SK-N-SH (cell line): ENCODE data around the gene NDFIP1. TPM values are rescaled to one million over a fixed set of nuclear protein-coding genes. Genes with fewer than 3 reads are reported as not detected.

Source experiments
- CTCF ChIA-PET: fragments of 300-600, 350-600 bp; formaldehyde crosslinking; extraction: SDS; loops from one replicate; lab custom pipeline; 2021; lab: Yijun Ruan, JAX
- POLR2A ChIA-PET: fragments of 350-600 bp; sonication (Branson Sonifier 250); formaldehyde crosslinking; extraction: SDS; loops from one replicate; lab custom pipeline; 2020; ENCODE audit warnings: antibody characterized with exemption, inconsistent platforms; lab: Yijun Ruan, JAX
- DNase-seq: peaks from one replicate; pipeline ENCODE4 v3.0.0; 2012
- H2AFZ ChIP-seq: fragments of 200-600 bp; sonication (generic); 2 replicates; pipeline ENCODE4 v1.8.1; 2016; ENCODE audit warnings: antibody characterized with exemption, mild to moderate bottlenecking, low read depth
- H3F3A ChIP-seq: fragments of 200-600 bp; sonication (generic); replicated peaks from 2 replicates; pipeline ENCODE3; 2016; ENCODE audit warnings: antibody characterized with exemption, mild to moderate bottlenecking; ENCODE audit not compliant: insufficient read depth
- H3K27ac ChIP-seq, 2 experiments: fragments of 200-500 bp in 1 of 2; fragments of 200-600 bp in 1 of 2; sonication (Bioruptor generic) in 1 of 2; sonication (generic), shearing (Covaris generic) in 1 of 2; 2 replicates each; pipeline versions ENCODE4 v1.5.1 to v1.6.1; 2014 to 2016; ENCODE audit warnings: low read depth in 2 of 2, inconsistent platforms in 1 of 2, low read length in 1 of 2, mild to moderate bottlenecking in 1 of 2, mixed read lengths in 1 of 2
- H3K27me3 ChIP-seq: fragments of 200-600 bp; sonication (generic), shearing (Covaris generic); 2 replicates; pipeline ENCODE4 v1.6.1; 2016; ENCODE audit warnings: mixed run types; ENCODE audit not compliant: insufficient read depth
- H3K36me3 ChIP-seq, 2 experiments: fragments of 200-500 bp in 1 of 2; fragments of 200-600 bp in 1 of 2; sonication (Bioruptor generic) in 1 of 2; sonication (generic) in 1 of 2; replicated peaks in 1 of 2; 2 replicates each; pipeline versions ENCODE3 to v1.5.1; 2014 to 2016; ENCODE audit warnings: low read length in 1 of 2, mild to moderate bottlenecking in 1 of 2; ENCODE audit not compliant: insufficient read depth in 2 of 2, control insufficient read depth in 1 of 2
- H3K4me1 ChIP-seq, 2 experiments: fragments of 200-500 bp in 1 of 2; fragments of 200-600 bp in 1 of 2; sonication (Bioruptor generic) in 1 of 2; sonication (generic), shearing (Covaris generic) in 1 of 2; 2 replicates each; pipeline versions ENCODE4 v1.5.1 to v1.6.1; 2014 to 2016; ENCODE audit warnings: low read depth in 1 of 2, low read length in 1 of 2, mixed run types in 1 of 2; ENCODE audit not compliant: insufficient read depth in 2 of 2, control insufficient read depth in 1 of 2
- H3K4me2 ChIP-seq: fragments of 200-600 bp; sonication (generic), shearing (Covaris generic); 2 replicates; pipeline ENCODE4 v1.6.1; 2017; ENCODE audit warnings: mixed run types
- H3K4me3 ChIP-seq, 2 experiments: fragments of 200-500 bp in 1 of 2; fragments of 200-600 bp in 1 of 2; sonication (Bioruptor generic) in 1 of 2; sonication (generic), shearing (Covaris generic) in 1 of 2; 2 replicates each; pipeline versions ENCODE4 v1.5.1 to v1.8.1; 2014 to 2016; ENCODE audit warnings: low read depth in 2 of 2, inconsistent platforms in 1 of 2, low read length in 1 of 2, mild to moderate bottlenecking in 1 of 2, mixed read lengths in 1 of 2, moderate library complexity in 1 of 2
- H3K79me2 ChIP-seq: fragments of 200-600 bp; sonication (generic); 2 replicates; pipeline ENCODE4 v1.8.1; 2017; ENCODE audit warnings: mild to moderate bottlenecking; ENCODE audit not compliant: insufficient read depth
- H3K9ac ChIP-seq: fragments of 200-600 bp; sonication (generic); 2 replicates; pipeline ENCODE4 v1.6.1; 2017; ENCODE audit warnings: mixed run types
- H3K9me2 ChIP-seq: fragments of 200-600 bp; sonication (generic); 2 replicates; pipeline ENCODE4 v1.6.1; 2017; ENCODE audit warnings: mixed run types
- H3K9me3 ChIP-seq: fragments of 200-600 bp; sonication (generic); 2 replicates; pipeline ENCODE4 v1.6.1; 2017; ENCODE audit warnings: mixed run types, mild to moderate bottlenecking, moderate library complexity
- H4K20me1 ChIP-seq: fragments of 200-600 bp; sonication (generic); 2 replicates; pipeline ENCODE4 v1.6.1; 2017; ENCODE audit warnings: mild to moderate bottlenecking, mixed run types; ENCODE audit not compliant: insufficient read depth
- FOSL2 ChIP-seq: IDR thresholded peaks from 2 replicates; pipeline ENCODE4 v1.4.0; 2012; ENCODE audit warnings: low read depth, mild to moderate bottlenecking, moderate library complexity, borderline replicate concordance
- FOXJ3 ChIP-seq: sonication (generic); formaldehyde crosslinking; IDR thresholded peaks from 2 replicates; pipeline ENCODE4 v1.5.1; 2020; ENCODE audit warnings: mild to moderate bottlenecking, missing genetic modification reagents
- GATA2 ChIP-seq: sonication (generic); formaldehyde crosslinking; IDR thresholded peaks from 2 replicates; pipeline ENCODE4 v1.5.0; 2020; ENCODE audit warnings: mild to moderate bottlenecking, missing genetic modification reagents
- IRF3 ChIP-seq: fragments of 150-350 bp; IDR thresholded peaks from 2 replicates; pipeline ENCODE4 v1.6.1; 2016; ENCODE audit warnings: mild to moderate bottlenecking, low read depth, low read length
- MXI1 ChIP-seq: IDR thresholded peaks from 2 replicates; pipeline ENCODE4 v1.6.1; 2012; ENCODE audit warnings: mild to moderate bottlenecking, low read depth, low read length, improper control_type of control experiment
- NFIC ChIP-seq: IDR thresholded peaks from 2 replicates; pipeline ENCODE4 v1.4.0; 2012; ENCODE audit warnings: borderline replicate concordance
- POLR2AphosphoS5 ChIP-seq: IDR thresholded peaks from 2 replicates; pipeline ENCODE4 v1.6.1; 2012; ENCODE audit warnings: low read depth, low read length
- REST ChIP-seq: IDR thresholded peaks from 2 replicates; pipeline ENCODE4 v1.6.1; 2012; ENCODE audit warnings: mild to moderate bottlenecking, low read depth, low read length, moderate library complexity
- SMC3 ChIP-seq: IDR thresholded peaks from 2 replicates; pipeline ENCODE4 v1.6.1; 2012; ENCODE audit warnings: low read depth, low read length, improper control_type of control experiment
- TAF1 ChIP-seq: IDR thresholded peaks from 2 replicates; pipeline ENCODE4 v1.6.1; 2012; ENCODE audit warnings: low read depth, mild to moderate bottlenecking, low read length, moderate library complexity, borderline replicate concordance
- TCF12 ChIP-seq: IDR thresholded peaks from 2 replicates; pipeline ENCODE4 v1.4.0; 2012
- USF1 ChIP-seq: IDR thresholded peaks from 2 replicates; pipeline ENCODE4 v1.4.0; 2012; ENCODE audit warnings: low read depth, borderline replicate concordance
- YY1 ChIP-seq: IDR thresholded peaks from 2 replicates; pipeline ENCODE4 v1.4.0; 2012; ENCODE audit warnings: low read depth, mild to moderate bottlenecking
- WGBS: methylation state at CpG from one replicate; pipeline ENCODE4 v1.1.6; 2017; ENCODE audit warnings: low lambda C conversion rate; 5-methylcytosine and 5-hydroxymethylcytosine counted together
- polyA plus RNA-seq, 3 experiments: library from polyadenylated mRNA; depleted of rRNA; stranded (reverse); fragments of >200 nt; gene quantifications; 2 replicates each; pipeline ENCODE4 v1.2.3, GENCODE V29; 2012

NDFIP1 gene
- polyA plus RNA-seq, 1 of the 3 experiments (the other 2 are of a cell fraction) = 40.0 TPM

- no peak for TF ChIP-seq REST
- TF ChIP-seq, all 33 proteins: peak for 0
Observed at GRCh38 chr5:142117579-142118151, 9.1 kb downstream of the NDFIP1 start (continued).

- Histone ChIP-seq H3K4me1 (peaks cover 0 to 9% of the 10 kb centered on the region in 2 experiments; a peak in 1 of 4 replicates), H3K4me2 (no peak overlapping the region), H3K27me3 (no peaks in the 10 kb centered on the region), H3K4me3 (no peak overlapping the region), H3K79me2 (peaks cover 99% of the 10 kb centered on the region), H3K9ac (no peak overlapping the region), H4K20me1 (peaks cover 84% of the 10 kb centered on the region), H3F3A (peaks cover 8% of the 10 kb centered on the region), H3K9me2 (no peaks in the 10 kb centered on the region), H3K36me3 (peaks cover 15 to 17% of the 10 kb centered on the region in 2 experiments), H2AFZ (no peak overlapping the region), H3K9me3 (no peaks in the 10 kb centered on the region), H3K27ac (no peak overlapping the region)
- POLR2A ChIA-PET = no interaction called here
- 91% methylated on average over 3 of the region's 3 CpGs for WGBS
- TF ChIP-seq GATA2 = no peak
- TF ChIP-seq MXI1 = no peak
- TF ChIP-seq SMC3 = no peak
- TF ChIP-seq POLR2AphosphoS5 = no peak
- no peak for TF ChIP-seq FOSL2
- no peak for TF ChIP-seq USF1
- TF ChIP-seq REST = no peak
- no peak for TF ChIP-seq NFIC
- no peak for TF ChIP-seq FOXJ3 (CRISPR knock-in tag)
- TF ChIP-seq IRF3 = no peak
- TF ChIP-seq YY1 = no peak
- no peak for TF ChIP-seq TAF1
- TF ChIP-seq TCF12 = no peak
- CTCF ChIA-PET = interaction anchor here (0.8 to 2.1 kb wide), 6 partner anchors 9 to 127 kb away, joined by 3 to 5 read pairs (median 4); no protein-coding TSS in a partner anchor
- no peak for DNase-seq
Observed at GRCh38 chr5:142118155-142118686, 9.6 kb downstream of the NDFIP1 start.
